H9 (cell line): Measurements from ENCODE around the gene RASL10B. TPM values are rescaled to one million over a fixed set of nuclear protein-coding genes. Genes with fewer than 3 reads are reported as not detected.

ENCODE experiments used
- DNase-seq: peaks from one replicate; pipeline ENCODE4 v3.0.0-alpha.2; 2017
- H2AFZ ChIP-seq: one replicate; pipeline ENCODE4 v1.6.1; 2013; ENCODE audit warnings: mild to moderate bottlenecking, low read length, control low read depth, moderate library complexity
- H2AK5ac ChIP-seq: 2 replicates; pipeline ENCODE4 v1.6.1; 2013; ENCODE audit warnings: low read length, control low read depth, mixed read lengths; ENCODE audit not compliant: insufficient read length
- H2BK120ac ChIP-seq: one replicate; pipeline ENCODE4 v1.6.1; 2013; ENCODE audit warnings: low read depth, mild to moderate bottlenecking, low read length, control low read depth, inconsistent platforms; ENCODE audit not compliant: poor library complexity, severe bottlenecking
- H2BK12ac ChIP-seq: 2 replicates; pipeline ENCODE4 v1.6.1; 2013; ENCODE audit warnings: low read length, control low read depth, mixed read lengths, low read depth; ENCODE audit not compliant: insufficient read length
- H2BK15ac ChIP-seq: 2 replicates; pipeline ENCODE4 v1.6.1; 2013; ENCODE audit warnings: low read depth, low read length, control low read depth
- H2BK20ac ChIP-seq: one replicate; pipeline ENCODE4 v1.6.1; 2013; ENCODE audit warnings: low read depth, mild to moderate bottlenecking, low read length, control low read depth, inconsistent platforms; ENCODE audit not compliant: poor library complexity, severe bottlenecking
- H2BK5ac ChIP-seq: 2 replicates; pipeline ENCODE4 v1.6.1; 2013; ENCODE audit warnings: low read length, control low read depth, mixed read lengths; ENCODE audit not compliant: insufficient read length
- H3K14ac ChIP-seq: 2 replicates; pipeline ENCODE4 v1.6.1; 2013; ENCODE audit warnings: low read length, control low read depth; ENCODE audit not compliant: insufficient read depth
- H3K18ac ChIP-seq: 2 replicates; pipeline ENCODE4 v1.6.1; 2013; ENCODE audit warnings: low read depth, mild to moderate bottlenecking, mixed read lengths, low read length, control low read depth; ENCODE audit not compliant: insufficient read length
- H3K23ac ChIP-seq: 2 replicates; pipeline ENCODE4 v1.6.1; 2013; ENCODE audit warnings: low read length, control low read depth, mixed read lengths, low read depth; ENCODE audit not compliant: insufficient read length
- H3K23me2 ChIP-seq: 2 replicates; pipeline ENCODE4 v1.6.1; 2013; ENCODE audit warnings: low read depth, mild to moderate bottlenecking, mixed read lengths, low read length, control low read depth; ENCODE audit not compliant: insufficient read length, poor library complexity, severe bottlenecking
- H3K27ac ChIP-seq: 2 replicates; pipeline ENCODE4 v1.5.1; 2013; ENCODE audit warnings: low read length, control low read depth, mixed read lengths, low read depth; ENCODE audit not compliant: insufficient read length
- H3K27me3 ChIP-seq: 2 replicates; pipeline ENCODE4 v1.6.1; 2013; ENCODE audit warnings: low read length, control low read depth, inconsistent platforms; ENCODE audit not compliant: insufficient read depth
- H3K4ac ChIP-seq: 2 replicates; pipeline ENCODE4 v1.6.1; 2013; ENCODE audit warnings: low read depth, mild to moderate bottlenecking, control low read depth, inconsistent platforms, low read length, moderate library complexity
- H3K4me1 ChIP-seq: 2 replicates; pipeline ENCODE4 v1.6.1; 2013; ENCODE audit warnings: low read length, control low read depth, inconsistent platforms; ENCODE audit not compliant: insufficient read depth
- H3K4me2 ChIP-seq: 2 replicates; pipeline ENCODE4 v1.6.1; 2013; ENCODE audit warnings: low read length, control low read depth, mixed read lengths; ENCODE audit not compliant: insufficient read length, insufficient read depth
- H3K56ac ChIP-seq: 2 replicates; pipeline ENCODE4 v1.6.1; 2013; ENCODE audit warnings: low read depth, mild to moderate bottlenecking, mixed read lengths, low read length, control low read depth; ENCODE audit not compliant: insufficient read length
- H3K79me1 ChIP-seq: 2 replicates; pipeline ENCODE4 v1.6.1; 2013; ENCODE audit warnings: low read depth, mild to moderate bottlenecking, moderate library complexity, low read length, control low read depth, inconsistent platforms; ENCODE audit not compliant: insufficient read depth, poor library complexity, severe bottlenecking
- H3K79me2 ChIP-seq: 2 replicates; pipeline ENCODE4 v1.6.1; 2013; ENCODE audit warnings: low read length, control low read depth, inconsistent platforms; ENCODE audit not compliant: insufficient read depth
- H3K9ac ChIP-seq: 2 replicates; pipeline ENCODE4 v1.6.1; 2013; ENCODE audit warnings: low read length, control low read depth, mixed read lengths; ENCODE audit not compliant: insufficient read length; ENCODE audit errors: extremely low read depth
- H3K9me3 ChIP-seq: one replicate; pipeline ENCODE4 v1.6.1; 2013; ENCODE audit warnings: low read depth, low read length, inconsistent platforms; ENCODE audit not compliant: control insufficient read depth
- H3T11ph ChIP-seq: one replicate; pipeline ENCODE4 v1.6.1; 2013; ENCODE audit warnings: mild to moderate bottlenecking, low read length, control low read depth, inconsistent platforms
- H4K20me1 ChIP-seq: one replicate; pipeline ENCODE4 v1.6.1; 2013; ENCODE audit not compliant: control insufficient read depth, insufficient read length, insufficient read depth
- H4K5ac ChIP-seq: 2 replicates; pipeline ENCODE4 v1.6.1; 2013; ENCODE audit warnings: low read depth, mild to moderate bottlenecking, mixed read lengths, low read length, control low read depth; ENCODE audit not compliant: insufficient read length
- H4K8ac ChIP-seq: replicated peaks from 2 replicates; pipeline ENCODE4 v1.6.1; 2013; ENCODE audit warnings: low read length, control low read depth, mixed read lengths, low read depth; ENCODE audit not compliant: insufficient read length
- H4K91ac ChIP-seq: 2 replicates; pipeline ENCODE4 v1.6.1; 2013; ENCODE audit warnings: low read depth, mild to moderate bottlenecking, moderate library complexity, mixed read lengths, low read length, control low read depth; ENCODE audit not compliant: insufficient read length
- H3K27ac Mint-ChIP-seq, 3 experiments: 2 replicates in 2 of 3; 3 replicates in 1 of 3; pipeline ENCODE4 v1.8.0; 2020 to 2021; ENCODE audit warnings: mixed read lengths in 3 of 3, mild to moderate bottlenecking in 1 of 3, moderate library complexity in 1 of 3
- H3K27me3 Mint-ChIP-seq: 2 replicates; pipeline ENCODE4 v1.8.0; 2021; ENCODE audit warnings: low read depth, mild to moderate bottlenecking, moderate library complexity, mixed read lengths
- H3K36me3 Mint-ChIP-seq, 3 experiments: 2 replicates in 2 of 3; 3 replicates in 1 of 3; pipeline ENCODE4 v1.8.0; 2020 to 2021; ENCODE audit warnings: low read depth in 3 of 3, mixed read lengths in 3 of 3; ENCODE audit not compliant: insufficient read depth in 1 of 3
- H3K4me1 Mint-ChIP-seq, 2 experiments: 2 replicates each; pipeline ENCODE4 v1.8.0; 2020; ENCODE audit warnings: mixed read lengths in 2 of 2
- H3K4me3 Mint-ChIP-seq, 2 experiments: 2 replicates in 1 of 2; 3 replicates in 1 of 2; pipeline ENCODE4 v1.8.0; 2020 to 2021; ENCODE audit warnings: mild to moderate bottlenecking in 2 of 2, mixed read lengths in 2 of 2, moderate library complexity in 1 of 2
- H3K9me3 Mint-ChIP-seq, 2 experiments: 2 replicates in 1 of 2; 3 replicates in 1 of 2; pipeline ENCODE4 v1.8.0; 2020; ENCODE audit warnings: mild to moderate bottlenecking in 2 of 2, mixed read lengths in 2 of 2, moderate library complexity in 1 of 2
- CTCF ChIP-seq: fragments of 200-600 bp; sonication (generic); conservative IDR thresholded peaks from 3 replicates; pipeline ENCODE4 v1.8.0; 2021; ENCODE audit warnings: antibody characterized with exemption, mild to moderate bottlenecking
- WGBS: extraction: QIAGEN DNeasy Blood & Tissue Kit; methylation state at CpG from one replicate; pipeline ENCODE4 v1.1.7; 2013; ENCODE audit warnings: missing lambda C conversion rate, low lambda C conversion rate, mixed read lengths; ENCODE audit not compliant: insufficient read length; ENCODE audit errors: extremely low coverage; 5-methylcytosine and 5-hydroxymethylcytosine counted together
- total RNA-seq: library from RNA; stranded (reverse); gene quantifications from 2 replicates; pipeline ENCODE4 v1.2.1, GENCODE V29; 2021

The RASL10B gene
- total RNA-seq, 1 experiment from 2014 or later: 15.9 TPM

GRCh38 chr17:35693662-35694061 lies 37.8 kb upstream of the RASL10B start:
- peaks cover 6 to 33% (median 8%) of the 10 kb centered on the region in 3 experiments; a peak in 6 of 7 replicates for H3K36me3 Mint-ChIP-seq
- Histone ChIP-seq H3K56ac (no peak overlapping the region), H2BK12ac (no peak overlapping the region), H2BK5ac (no peak overlapping the region), H3T11ph (no peak overlapping the region), H4K8ac (no peak overlapping the region), H3K18ac (no peak overlapping the region), H3K9me3 (no peaks in the 10 kb centered on the region), H3K79me1 (no peaks in the 10 kb centered on the region), H3K9ac (no peak overlapping the region), H2AFZ (no peak overlapping the region), H3K14ac (no peak overlapping the region), H2BK20ac (no peak overlapping the region), H3K4ac (no peak overlapping the region), H3K4me1 (peaks cover 2% of the 10 kb centered on the region; the same call in 1 of the 2 replicates), H4K91ac (no peak overlapping the region), H2BK120ac (no peak overlapping the region), H2BK15ac (no peak overlapping the region), H3K4me2 (no peak overlapping the region), H3K23ac (no peak overlapping the region), H3K27me3 (no peaks in the 10 kb centered on the region), H2AK5ac (no peak overlapping the region), H4K20me1 (no peaks in the 10 kb centered on the region), H3K79me2 (no peaks in the 10 kb centered on the region), H4K5ac (no peak overlapping the region), H3K23me2 (no peaks in the 10 kb centered on the region), H3K27ac (no peak overlapping the region)
- WGBS: no CpG with 5 or more reads among the region's 3 CpGs
- H3K9me3 Mint-ChIP-seq: no peaks in the 10 kb centered on the region
- DNase-seq: no peak
- peaks cover 15 to 18% of the 10 kb centered on the region in 2 experiments for H3K4me1 Mint-ChIP-seq
- H3K27me3 Mint-ChIP-seq: no peaks in the 10 kb centered on the region
- no peak overlapping the region for H3K4me3 Mint-ChIP-seq
- H3K27ac Mint-ChIP-seq: no peak overlapping the region; a peak in 1 of 7 replicates
- no peak for TF ChIP-seq CTCF
